ENCODE measurements around the gene ANKS1A. TPM values are rescaled to one million over a fixed set of nuclear protein-coding genes. Genes with fewer than 3 reads are reported as not detected.

ANKS1A gene
- total RNA-seq, 2 donors from 2014 or later: 34.9 to 36.4 TPM

DNA sequence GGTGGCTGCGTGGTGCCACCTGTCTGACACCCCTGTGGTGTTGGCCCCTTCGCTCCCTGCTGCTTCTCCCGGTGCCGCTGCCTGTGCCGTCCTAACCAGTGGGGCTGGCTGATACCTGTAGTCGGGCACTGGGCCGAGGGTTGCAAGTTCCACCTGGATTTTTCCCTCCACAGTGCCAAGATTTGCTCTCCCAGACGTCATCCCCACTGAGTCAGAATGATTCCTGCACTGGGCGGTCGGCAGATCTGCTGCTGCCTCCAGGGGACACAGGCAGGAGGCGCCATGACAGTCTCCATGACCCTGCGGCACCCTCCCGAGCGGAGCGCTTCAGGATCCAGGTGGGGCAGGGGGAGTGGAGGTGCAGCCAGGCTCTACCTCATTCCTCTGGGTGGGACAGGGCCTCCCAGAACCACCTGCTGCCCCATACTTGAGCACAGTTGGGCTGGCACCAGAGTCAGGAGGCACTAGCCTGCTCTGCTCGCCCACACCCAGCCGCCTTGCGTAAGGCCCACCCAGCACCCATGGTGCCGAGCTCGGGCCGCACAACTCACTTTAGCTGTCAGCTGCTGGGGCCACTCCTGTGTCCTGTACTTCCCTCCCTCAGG, 191.9 kb downstream of the ANKS1A start:
- peaks cover 34% of the 10 kb centered on the region for H3K4me1 Mint-ChIP-seq
- DNase-seq: peak; percentile 58
- H3K9ac ChIP-seq (ENCODE audit: extremely low read depth, low read length, poor library complexity, severe bottlenecking): no peak overlapping the region
- peak overlapping the region; percentile 83 for H3K27ac Mint-ChIP-seq
- no peaks in the 10 kb centered on the region for H3K9me3 ChIP-seq (ENCODE audit: control insufficient read depth, low read length)
- H3K36me3 ChIP-seq (ENCODE audit: control insufficient read depth, insufficient read depth, low read length): peaks cover 21% of the 10 kb centered on the region
- no peaks in the 10 kb centered on the region for H3K9me3 Mint-ChIP-seq
- H3K4me1 ChIP-seq (ENCODE audit: control insufficient read depth, insufficient read depth, low read length): peaks cover 19% of the 10 kb centered on the region
- peaks cover 36% of the 10 kb centered on the region for H3K36me3 Mint-ChIP-seq (ENCODE audit: low read depth)
- H3K27ac ChIP-seq (ENCODE audit: low read depth, low read length): no peak overlapping the region
- 92 to 96% methylated on average over 11 to 21 of the region's 21 CpGs for WGBS, 2 experiments (ENCODE audit: insufficient coverage in 1 of 2, insufficient read length in 1 of 2)
- TF ChIP-seq, protein P1, sequence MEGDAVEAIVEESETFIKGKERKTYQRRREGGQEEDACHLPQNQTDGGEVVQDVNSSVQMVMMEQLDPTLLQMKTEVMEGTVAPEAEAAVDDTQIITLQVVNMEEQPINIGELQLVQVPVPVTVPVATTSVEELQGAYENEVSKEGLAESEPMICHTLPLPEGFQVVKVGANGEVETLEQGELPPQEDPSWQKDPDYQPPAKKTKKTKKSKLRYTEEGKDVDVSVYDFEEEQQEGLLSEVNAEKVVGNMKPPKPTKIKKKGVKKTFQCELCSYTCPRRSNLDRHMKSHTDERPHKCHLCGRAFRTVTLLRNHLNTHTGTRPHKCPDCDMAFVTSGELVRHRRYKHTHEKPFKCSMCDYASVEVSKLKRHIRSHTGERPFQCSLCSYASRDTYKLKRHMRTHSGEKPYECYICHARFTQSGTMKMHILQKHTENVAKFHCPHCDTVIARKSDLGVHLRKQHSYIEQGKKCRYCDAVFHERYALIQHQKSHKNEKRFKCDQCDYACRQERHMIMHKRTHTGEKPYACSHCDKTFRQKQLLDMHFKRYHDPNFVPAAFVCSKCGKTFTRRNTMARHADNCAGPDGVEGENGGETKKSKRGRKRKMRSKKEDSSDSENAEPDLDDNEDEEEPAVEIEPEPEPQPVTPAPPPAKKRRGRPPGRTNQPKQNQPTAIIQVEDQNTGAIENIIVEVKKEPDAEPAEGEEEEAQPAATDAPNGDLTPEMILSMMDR (conservative IDR thresholded peaks at IDR 0.05): peak; percentile 25
- H3K27me3 Mint-ChIP-seq (ENCODE audit: insufficient read depth): no peaks in the 10 kb centered on the region
- peak overlapping the region; percentile 13 for H3K4me3 Mint-ChIP-seq
- H3K4me3 ChIP-seq (ENCODE audit: low read length): no peak overlapping the region
- no peaks in the 10 kb centered on the region for H3K27me3 ChIP-seq (ENCODE audit: control insufficient read depth, insufficient read depth, low read length, poor library complexity, severe bottlenecking)

DNA sequence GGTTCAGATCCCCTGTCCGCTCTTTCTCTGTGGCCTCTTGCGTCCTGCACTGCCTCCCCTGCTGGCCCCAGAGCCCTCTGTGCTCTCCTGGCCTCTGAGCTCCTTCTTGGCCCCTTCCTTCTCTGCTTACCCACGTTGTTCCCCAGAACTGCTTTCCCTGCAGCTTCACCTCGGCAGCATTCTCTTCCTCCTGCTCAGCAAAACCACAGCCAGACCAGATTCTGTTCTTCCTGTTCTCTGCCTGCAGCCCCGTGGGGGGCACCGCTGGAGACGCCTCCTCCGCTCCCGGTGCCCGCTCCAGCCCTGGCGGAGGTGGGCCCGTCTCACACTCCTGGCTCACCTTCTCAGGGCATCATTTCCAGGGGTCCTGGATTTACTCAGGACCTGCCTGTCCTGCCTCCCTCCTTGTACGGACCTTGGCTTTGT, 192.4 kb downstream of the ANKS1A start:
- H3K36me3 ChIP-seq (ENCODE audit: control insufficient read depth, insufficient read depth, low read length): peaks cover 21% of the 10 kb centered on the region
- Mint-ChIP-seq H3K4me1 (peaks cover 34% of the 10 kb centered on the region), H3K9me3 (no peaks in the 10 kb centered on the region), H3K27ac (peak overlapping the region; percentile 83), H3K36me3 (ENCODE audit: low read depth) (peaks cover 41% of the 10 kb centered on the region), H3K27me3 (ENCODE audit: insufficient read depth) (no peaks in the 10 kb centered on the region), H3K4me3 (peak overlapping the region; percentile 13)
- no peaks in the 10 kb centered on the region for H3K9me3 ChIP-seq (ENCODE audit: control insufficient read depth, low read length)
- H3K4me3 ChIP-seq (ENCODE audit: low read length): no peak overlapping the region
- no peaks in the 10 kb centered on the region for H3K27me3 ChIP-seq (ENCODE audit: control insufficient read depth, insufficient read depth, low read length, poor library complexity, severe bottlenecking)
- DNase-seq: peak; percentile 71
- H3K27ac ChIP-seq (ENCODE audit: low read depth, low read length): no peak overlapping the region
- H3K4me1 ChIP-seq (ENCODE audit: control insufficient read depth, insufficient read depth, low read length): peaks cover 19% of the 10 kb centered on the region
- WGBS, 2 experiments (ENCODE audit: insufficient coverage in 1 of 2, insufficient read length in 1 of 2): 74 to 77% methylated on average over 13 of the region's 13 CpGs
- no peak overlapping the region for H3K9ac ChIP-seq (ENCODE audit: extremely low read depth, low read length, poor library complexity, severe bottlenecking)
- TF ChIP-seq, protein P1 (conservative IDR thresholded peaks at IDR 0.05): no peak

DNA sequence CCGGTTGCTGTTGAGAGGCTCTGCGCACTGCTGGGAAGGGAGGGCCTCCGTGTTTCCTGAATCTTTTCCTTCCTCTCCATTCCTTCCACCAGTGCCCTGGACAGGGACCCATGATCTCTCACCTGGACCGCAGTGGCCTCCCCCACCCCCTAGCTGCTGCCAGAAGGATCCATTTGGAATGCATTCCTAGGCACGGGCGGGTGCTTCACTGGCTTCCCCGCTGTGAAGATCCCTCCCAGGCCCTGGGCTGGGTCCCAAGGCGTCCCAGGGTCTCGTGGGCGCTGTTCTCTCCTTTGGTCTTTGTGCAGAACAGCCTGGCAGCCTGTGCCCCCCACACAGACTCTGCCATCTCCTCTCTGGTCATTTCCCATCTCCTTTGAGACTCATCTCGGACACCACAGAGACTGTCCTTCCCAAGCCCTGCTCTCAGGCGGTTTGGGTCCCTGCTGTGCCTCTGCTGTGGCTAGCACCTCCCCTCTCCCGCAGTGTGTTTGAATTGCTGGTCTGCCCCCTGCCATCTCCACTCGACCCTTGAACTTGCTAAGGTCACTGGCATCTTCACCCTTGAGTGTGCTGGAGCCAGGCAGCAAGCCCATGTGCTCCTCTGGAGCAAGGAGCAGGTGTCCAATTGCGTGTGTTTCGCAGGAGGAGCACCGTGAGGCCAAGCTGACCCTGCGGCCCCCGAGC, 193.1 kb downstream of the ANKS1A start:
- no peak overlapping the region for H3K4me3 Mint-ChIP-seq
- TF ChIP-seq, protein P1 (conservative IDR thresholded peaks at IDR 0.05): no peak
- Histone ChIP-seq H3K4me1 (ENCODE audit: control insufficient read depth, insufficient read depth, low read length) (peaks cover 17% of the 10 kb centered on the region), H3K27me3 (ENCODE audit: control insufficient read depth, insufficient read depth, low read length, poor library complexity, severe bottlenecking) (no peaks in the 10 kb centered on the region), H3K9ac (ENCODE audit: extremely low read depth, low read length, poor library complexity, severe bottlenecking) (no peak overlapping the region), H3K27ac (ENCODE audit: low read depth, low read length) (peak overlapping the region; percentile 36), H3K4me3 (ENCODE audit: low read length) (no peak overlapping the region), H3K36me3 (ENCODE audit: control insufficient read depth, insufficient read depth, low read length) (peaks cover 25% of the 10 kb centered on the region), H3K9me3 (ENCODE audit: control insufficient read depth, low read length) (no peaks in the 10 kb centered on the region)
- H3K9me3 Mint-ChIP-seq: no peaks in the 10 kb centered on the region
- DNase-seq: peak; percentile 56
- H3K36me3 Mint-ChIP-seq (ENCODE audit: low read depth): peaks cover 40% of the 10 kb centered on the region
- peaks cover 28% of the 10 kb centered on the region for H3K4me1 Mint-ChIP-seq
- 83 to 91% methylated on average over 15 to 19 of the region's 19 CpGs for WGBS, 2 experiments (ENCODE audit: insufficient coverage in 1 of 2, insufficient read length in 1 of 2)
- H3K27me3 Mint-ChIP-seq (ENCODE audit: insufficient read depth): no peaks in the 10 kb centered on the region
- peak overlapping the region; percentile 83 for H3K27ac Mint-ChIP-seq

Data from endodermal cell (in vitro differentiated cells).